ENCODE measurements around the gene IDS. TPM values are rescaled to one million over a fixed set of nuclear protein-coding genes. Genes with fewer than 3 reads are reported as not detected.
"Not testable (repeated sequence)": the region's sequence is repeated elsewhere in the genome, so short reads cannot be mapped to it uniquely, and the experiment has no call there.

IDS gene
- total and polyA plus RNA-seq, 12 donors: 24.0 to 89.5 (median 71.4) TPM

- ATAC-seq (peak in 2 of 8 donors; percentile 16 to 40), DNase-seq (no peak)
- TF ChIP-seq CTCF (IDR thresholded peaks at IDR 0.05): no peak
- no peak overlapping the region for H3K4me3 ChIP-seq
- WGBS, 2 donors: 32 to 43% methylated on average over 2 of the region's 2 CpGs
- H3K27me3 ChIP-seq: peaks cover 0 to 4% (median 0%) of the 10 kb centered on the region in 7 donors
- no peaks in the 10 kb centered on the region for H3K36me3 ChIP-seq
- H3K4me1 ChIP-seq: peaks cover 0 to 16% (median 0%) of the 10 kb centered on the region in 9 donors
- intact Hi-C loops (cut with DNase I): loop anchor here in 1 of 10 donors (10.0 kb wide), 1 partner anchor 362 kb away; the partner anchor contains the start of gene MAGEA8
- H3K27ac ChIP-seq: no peak overlapping the region
- H3K9me3 ChIP-seq: no peaks in the 10 kb centered on the region
Measured at GRCh38 chrX:149522916-149523315, 17.8 kb upstream of the IDS start.

GRCh38 chrX:149521438-149521837, 16.3 kb upstream of the IDS start:
- Histone ChIP-seq H3K4me1 (peaks cover 0 to 16% (median 0%) of the 10 kb centered on the region in 9 donors), H3K36me3 (no peaks in the 10 kb centered on the region), H3K9me3 (no peaks in the 10 kb centered on the region), H3K27me3 (no peaks in the 10 kb centered on the region), H3K4me3 (no peak overlapping the region), H3K27ac (peak overlapping the region in 1 of 10 donors; percentile 26)
- TF ChIP-seq CTCF (IDR thresholded peaks at IDR 0.05): no peak
- intact Hi-C loops (cut with DNase I): loop anchor here in 1 of 10 donors (10.0 kb wide), 1 partner anchor 363 kb away; the partner anchor contains the start of gene MAGEA8
- 67 to 81% methylated on average over 9 of the region's 9 CpGs for WGBS, 2 donors
- ATAC-seq (no peak), DNase-seq (no peak)

- intact Hi-C loops (cut with DNase I): loop anchor here in 1 of 10 donors (10.0 kb wide), 1 partner anchor 364 kb away; the partner anchor contains the start of gene MAGEA8
- not testable (repeated sequence) for H3K9me3 ChIP-seq, H3K36me3 ChIP-seq, H3K4me3 ChIP-seq, DNase-seq, ATAC-seq, H3K27me3 ChIP-seq
- WGBS, 2 donors: 41 to 43% methylated on average over 3 of the region's 3 CpGs
- H3K4me1 ChIP-seq: peaks cover 0 to 16% (median 0%) of the 10 kb centered on the region in 9 donors
- peak overlapping the region in 1 of 10 donors; percentile 26 for H3K27ac ChIP-seq
Measured at GRCh38 chrX:149520636-149521277, 15.7 kb upstream of the IDS start.

- ATAC-seq (no peak), DNase-seq (no peak)
- Histone ChIP-seq H3K27ac (no peak overlapping the region), H3K9me3 (no peaks in the 10 kb centered on the region), H3K4me3 (no peak overlapping the region), H3K27me3 (no peaks in the 10 kb centered on the region), H3K36me3 (no peaks in the 10 kb centered on the region), H3K4me1 (peaks cover 0 to 25% (median 0%) of the 10 kb centered on the region in 9 donors)
- intact Hi-C loops (cut with DNase I): no loop called here
- WGBS, 2 donors: 56 to 63% methylated on average over 7 of the region's 7 CpGs
- no peak for TF ChIP-seq CTCF (IDR thresholded peaks at IDR 0.05)
Measured at GRCh38 chrX:149518236-149518635, 13.1 kb upstream of the IDS start.

GRCh38 chrX:149517308-149517707, 12.2 kb upstream of the IDS start:
- intact Hi-C loops (cut with DNase I): no loop called here
- WGBS, 2 donors: 93 to 100% methylated on average over 1 of the region's 1 CpG
- no peaks in the 10 kb centered on the region for H3K27me3 ChIP-seq
- no peak overlapping the region for H3K4me3 ChIP-seq
- no peak for DNase-seq
- H3K27ac ChIP-seq: no peak overlapping the region
- H3K4me1 ChIP-seq: peaks cover 0 to 21% (median 0%) of the 10 kb centered on the region in 9 donors
- H3K9me3 ChIP-seq: no peaks in the 10 kb centered on the region
- no peaks in the 10 kb centered on the region for H3K36me3 ChIP-seq
- ATAC-seq: no peak
- no peak for TF ChIP-seq CTCF (IDR thresholded peaks at IDR 0.05)
